ENCODE measurements around the gene FAM193B.

DNA sequence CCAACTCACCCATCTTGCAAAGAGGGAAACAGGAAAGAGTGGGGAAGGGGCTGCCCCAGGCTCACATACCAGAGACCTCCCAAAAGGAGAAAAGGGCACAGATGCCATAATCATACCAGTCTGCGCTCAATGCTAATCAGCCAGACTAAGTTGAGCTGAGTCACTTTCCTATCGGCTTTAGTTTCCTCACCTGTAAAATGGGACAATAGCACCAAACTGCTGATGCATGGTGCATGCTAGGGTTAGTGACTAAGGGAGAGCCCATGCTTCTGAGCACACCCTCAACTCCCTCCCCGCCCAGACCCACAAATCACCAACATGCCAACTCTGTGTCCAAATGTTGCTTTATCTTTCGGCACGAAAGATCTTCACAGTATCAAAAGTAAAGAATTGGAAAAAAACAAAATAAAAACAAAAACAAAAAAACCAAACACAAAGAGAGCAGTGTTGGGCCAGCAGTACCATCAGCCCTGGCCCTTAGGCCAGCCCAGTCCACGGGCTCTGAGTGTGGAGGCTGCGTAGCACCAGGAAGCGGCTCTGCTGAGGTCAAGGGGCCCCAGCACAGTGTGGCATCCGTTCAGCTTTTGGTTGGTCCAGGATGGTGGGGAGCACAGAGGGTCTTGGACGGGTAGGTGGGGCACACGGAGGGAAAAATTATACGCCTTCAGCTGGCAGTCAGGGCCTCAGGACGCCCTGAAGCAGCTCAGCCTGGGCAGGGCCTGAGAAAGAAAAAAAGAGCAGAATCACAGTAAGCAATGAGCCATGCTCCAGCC lies 34.7 kb downstream of the FAM193B start:
- TF ChIP-seq EZH2 (IDR thresholded peaks at IDR 0.05; ENCODE audit: borderline replicate concordance, low read depth, low read length, poor library complexity, severe bottlenecking): no peak
- TF ChIP-seq, protein P1, sequence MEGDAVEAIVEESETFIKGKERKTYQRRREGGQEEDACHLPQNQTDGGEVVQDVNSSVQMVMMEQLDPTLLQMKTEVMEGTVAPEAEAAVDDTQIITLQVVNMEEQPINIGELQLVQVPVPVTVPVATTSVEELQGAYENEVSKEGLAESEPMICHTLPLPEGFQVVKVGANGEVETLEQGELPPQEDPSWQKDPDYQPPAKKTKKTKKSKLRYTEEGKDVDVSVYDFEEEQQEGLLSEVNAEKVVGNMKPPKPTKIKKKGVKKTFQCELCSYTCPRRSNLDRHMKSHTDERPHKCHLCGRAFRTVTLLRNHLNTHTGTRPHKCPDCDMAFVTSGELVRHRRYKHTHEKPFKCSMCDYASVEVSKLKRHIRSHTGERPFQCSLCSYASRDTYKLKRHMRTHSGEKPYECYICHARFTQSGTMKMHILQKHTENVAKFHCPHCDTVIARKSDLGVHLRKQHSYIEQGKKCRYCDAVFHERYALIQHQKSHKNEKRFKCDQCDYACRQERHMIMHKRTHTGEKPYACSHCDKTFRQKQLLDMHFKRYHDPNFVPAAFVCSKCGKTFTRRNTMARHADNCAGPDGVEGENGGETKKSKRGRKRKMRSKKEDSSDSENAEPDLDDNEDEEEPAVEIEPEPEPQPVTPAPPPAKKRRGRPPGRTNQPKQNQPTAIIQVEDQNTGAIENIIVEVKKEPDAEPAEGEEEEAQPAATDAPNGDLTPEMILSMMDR (conservative IDR thresholded peaks at IDR 0.05; ENCODE audit: low read depth, low read length): no peak
